Hepatic stellate cell (primary cell): ENCODE data around the gene GGT5.
A peak's percentile ranks its signal among the peaks of the same experiment; 100 is the strongest.
"Not testable (repeated sequence)": the region's sequence is repeated elsewhere in the genome, so short reads cannot be mapped to it uniquely, and the experiment has no call there.

Experiments used
- DNase-seq: peaks from one replicate; pipeline ENCODE4 v3.0.0; 2011; ENCODE audit warnings: low spot score

Gene GGT5

GRCh38 chr22:24262185-24262749 lies 17.4 kb upstream of the GGT5 start:
- DNase-seq: not testable (repeated sequence)

- DNase-seq: not testable (repeated sequence)
Measured at GRCh38 chr22:24259459-24259858, 14.6 kb upstream of the GGT5 start.

- DNase-seq: not testable (repeated sequence)
Measured at GRCh38 chr22:24256736-24257135, 11.9 kb upstream of the GGT5 start.

- not testable (repeated sequence) for DNase-seq
Measured at GRCh38 chr22:24256136-24256535, 11.3 kb upstream of the GGT5 start.

- DNase-seq: not testable (repeated sequence)
Measured at GRCh38 chr22:24253126-24253525, 8.2 kb upstream of the GGT5 start.

GRCh38 chr22:24251286-24251685 lies 6.4 kb upstream of the GGT5 start:
- not testable (repeated sequence) for DNase-seq

GRCh38 chr22:24249413-24249812 lies 4.5 kb upstream of the GGT5 start:
- DNase-seq: not testable (repeated sequence)

GRCh38 chr22:24248611-24249010 lies 3.7 kb upstream of the GGT5 start:
- DNase-seq: not testable (repeated sequence)

- peak; percentile 97 for DNase-seq
Measured at GRCh38 chr22:24247564-24248344, 2.9 kb upstream of the GGT5 start.

- no peak for DNase-seq
Measured at GRCh38 chr22:24247011-24247507, 2.2 kb upstream of the GGT5 start.

- DNase-seq: peak; percentile 69
Measured at GRCh38 chr22:24245584-24246561, 991 bp upstream of the GGT5 start.

- DNase-seq: no peak
Measured at GRCh38 chr22:24244144-24244787, 616 bp downstream of the GGT5 start.

- DNase-seq: not testable (repeated sequence)
Measured at GRCh38 chr22:24243417-24243816, 1.5 kb downstream of the GGT5 start.

GRCh38 chr22:24240985-24241692 lies 3.7 kb downstream of the GGT5 start:
- not testable (repeated sequence) for DNase-seq

GRCh38 chr22:24240381-24240780 lies 4.5 kb downstream of the GGT5 start:
- DNase-seq: no peak

- not testable (repeated sequence) for DNase-seq
Measured at GRCh38 chr22:24238101-24238694, 6.7 kb downstream of the GGT5 start.

- no peak for DNase-seq
Measured at GRCh38 chr22:24236656-24237055, 8.2 kb downstream of the GGT5 start.

- no peak for DNase-seq
Measured at GRCh38 chr22:24235315-24235714, 9.6 kb downstream of the GGT5 start.

GRCh38 chr22:24233816-24234215 lies 11.1 kb downstream of the GGT5 start:
- no peak for DNase-seq

- no peak for DNase-seq
Measured at GRCh38 chr22:24233235-24233634, 11.6 kb downstream of the GGT5 start.

GRCh38 chr22:24232725-24233124 lies 12.2 kb downstream of the GGT5 start:
- DNase-seq: no peak
